ENCODE results near the gene ESYT2.
A peak's percentile ranks its signal among the peaks of the same experiment; 100 is the strongest.

The ESYT2 gene

GRCh38 chr7:158847451-158847866, 18.1 kb upstream of the ESYT2 start:
- Histone ChIP-seq H3K9ac (ENCODE audit: low read length) (peak overlapping the region; percentile 22; the same call in 1 of the 2 replicates), H3K9me3 (replicated peaks; ENCODE audit: insufficient read depth, low read length) (no peaks in the 10 kb centered on the region), H3K27ac (ENCODE audit: low read length) (no peak overlapping the region), H3K9me2 (replicated peaks; ENCODE audit: insufficient read depth, low read length) (no peaks in the 10 kb centered on the region), H2AFZ (ENCODE audit: low read length) (peak overlapping the region; percentile 32), H3K79me2 (ENCODE audit: low read length) (no peaks in the 10 kb centered on the region), H4K20me1 (ENCODE audit: insufficient read depth, low read length) (no peaks in the 10 kb centered on the region), H3F3A (ENCODE audit: insufficient read depth, low read length) (no peaks in the 10 kb centered on the region), H3K36me3 (replicated peaks; ENCODE audit: insufficient read depth, low read length) (no peaks in the 10 kb centered on the region), H3K4me3 (ENCODE audit: low read length) (no peak overlapping the region), H3K4me2 (ENCODE audit: low read depth, low read length) (peak overlapping the region; percentile 33), H3K4me1 (ENCODE audit: low read length) (peaks cover 7% of the 10 kb centered on the region; the same call in 1 of the 2 replicates), H3K27me3 (replicated peaks; ENCODE audit: insufficient read depth, low read length) (no peaks in the 10 kb centered on the region)
- DNase-seq: no peak
- TF ChIP-seq EZH2phosphoT487 (IDR thresholded peaks at IDR 0.05; ENCODE audit: low read length): no peak
- no peak for TF ChIP-seq EZH2 (optimal IDR thresholded peaks at IDR 0.05; ENCODE audit: low read depth, low read length)
- TF ChIP-seq CTCF (IDR thresholded peaks at IDR 0.05; ENCODE audit: low read length): no peak

GRCh38 chr7:158846304-158846703, 17.0 kb upstream of the ESYT2 start:
- H3F3A ChIP-seq (ENCODE audit: insufficient read depth, low read length): no peaks in the 10 kb centered on the region
- no peaks in the 10 kb centered on the region for H3K27me3 ChIP-seq (replicated peaks; ENCODE audit: insufficient read depth, low read length)
- H3K36me3 ChIP-seq (replicated peaks; ENCODE audit: insufficient read depth, low read length): no peaks in the 10 kb centered on the region
- peaks cover 7% of the 10 kb centered on the region; the same call in 1 of the 2 replicates for H3K4me1 ChIP-seq (ENCODE audit: low read length)
- TF ChIP-seq CTCF (IDR thresholded peaks at IDR 0.05; ENCODE audit: low read length): no peak
- no peak for TF ChIP-seq EZH2phosphoT487 (IDR thresholded peaks at IDR 0.05; ENCODE audit: low read length)
- TF ChIP-seq EZH2 (optimal IDR thresholded peaks at IDR 0.05; ENCODE audit: low read depth, low read length): no peak
- no peak for DNase-seq
- no peaks in the 10 kb centered on the region for H3K9me3 ChIP-seq (replicated peaks; ENCODE audit: insufficient read depth, low read length)
- no peak overlapping the region for H3K9ac ChIP-seq (ENCODE audit: low read length)
- no peaks in the 10 kb centered on the region for H3K79me2 ChIP-seq (ENCODE audit: low read length)
- H3K27ac ChIP-seq (ENCODE audit: low read length): no peak overlapping the region
- no peak overlapping the region for H2AFZ ChIP-seq (ENCODE audit: low read length)
- H3K9me2 ChIP-seq (replicated peaks; ENCODE audit: insufficient read depth, low read length): no peaks in the 10 kb centered on the region
- no peak overlapping the region for H3K4me3 ChIP-seq (ENCODE audit: low read length)
- H3K4me2 ChIP-seq (ENCODE audit: low read depth, low read length): no peak overlapping the region
- no peaks in the 10 kb centered on the region for H4K20me1 ChIP-seq (ENCODE audit: insufficient read depth, low read length)

GRCh38 chr7:158843771-158844170, 14.5 kb upstream of the ESYT2 start:
- no peak for TF ChIP-seq CTCF (IDR thresholded peaks at IDR 0.05; ENCODE audit: low read length)
- TF ChIP-seq EZH2phosphoT487 (IDR thresholded peaks at IDR 0.05; ENCODE audit: low read length): no peak
- TF ChIP-seq EZH2 (optimal IDR thresholded peaks at IDR 0.05; ENCODE audit: low read depth, low read length): no peak
- H2AFZ ChIP-seq (ENCODE audit: low read length): no peak overlapping the region
- H3K36me3 ChIP-seq (replicated peaks; ENCODE audit: insufficient read depth, low read length): no peaks in the 10 kb centered on the region
- no peak overlapping the region for H3K4me2 ChIP-seq (ENCODE audit: low read depth, low read length)
- H3K4me1 ChIP-seq (ENCODE audit: low read length): no peaks in the 10 kb centered on the region
- no peak overlapping the region for H3K4me3 ChIP-seq (ENCODE audit: low read length)
- no peaks in the 10 kb centered on the region for H3K9me2 ChIP-seq (replicated peaks; ENCODE audit: insufficient read depth, low read length)
- no peak for DNase-seq
- no peaks in the 10 kb centered on the region for H3K79me2 ChIP-seq (ENCODE audit: low read length)
- no peaks in the 10 kb centered on the region for H3K27me3 ChIP-seq (replicated peaks; ENCODE audit: insufficient read depth, low read length)
- H3K9ac ChIP-seq (ENCODE audit: low read length): no peak overlapping the region
- H3K27ac ChIP-seq (ENCODE audit: low read length): no peak overlapping the region
- H4K20me1 ChIP-seq (ENCODE audit: insufficient read depth, low read length): no peaks in the 10 kb centered on the region
- H3K9me3 ChIP-seq (replicated peaks; ENCODE audit: insufficient read depth, low read length): no peaks in the 10 kb centered on the region
- no peaks in the 10 kb centered on the region for H3F3A ChIP-seq (ENCODE audit: insufficient read depth, low read length)
